Immature natural killer cell (primary cell): Measurements from ENCODE around the gene ACTR6. TPM values are rescaled to one million over a fixed set of nuclear protein-coding genes. Genes with fewer than 3 reads are reported as not detected.
"Not testable (repeated sequence)": the region's sequence is repeated elsewhere in the genome, so short reads cannot be mapped to it uniquely, and the experiment has no call there.

Experiments
- DNase-seq, 3 donors: peaks; one replicate each; pipeline ENCODE4 v3.0.0; 2022; ENCODE audit warnings: mixed read lengths in 1 of 3
- H3K27ac Mint-ChIP-seq, 6 donors: one replicate each; pipeline ENCODE4 v1.8.0; 2020; ENCODE audit warnings: mixed read lengths in 6 of 6, mild to moderate bottlenecking in 5 of 6, inconsistent platforms in 4 of 6, moderate library complexity in 3 of 6
- H3K27me3 Mint-ChIP-seq, 3 donors: one replicate each; pipeline ENCODE4 v1.8.0; 2020 to 2021; ENCODE audit warnings: low read depth in 3 of 3, mild to moderate bottlenecking in 3 of 3, mixed read lengths in 3 of 3, moderate library complexity in 3 of 3, inconsistent platforms in 1 of 3
- H3K36me3 Mint-ChIP-seq, 3 donors: one replicate each; pipeline ENCODE4 v1.8.0; 2020; ENCODE audit warnings: mixed read lengths in 3 of 3, inconsistent platforms in 2 of 3, mild to moderate bottlenecking in 2 of 3
- H3K4me1 Mint-ChIP-seq, 2 donors: one replicate each; pipeline ENCODE4 v1.8.0; 2020; ENCODE audit warnings: inconsistent platforms in 2 of 2, mild to moderate bottlenecking in 2 of 2, mixed read lengths in 2 of 2, moderate library complexity in 1 of 2
- H3K4me3 Mint-ChIP-seq, 5 donors: one replicate each; pipeline ENCODE4 v1.8.0; 2020; ENCODE audit warnings: mild to moderate bottlenecking in 5 of 5, mixed read lengths in 5 of 5, inconsistent platforms in 3 of 5, moderate library complexity in 3 of 5
- H3K9me3 Mint-ChIP-seq, 6 donors: one replicate each; pipeline ENCODE4 v1.8.0; 2020; ENCODE audit warnings: mild to moderate bottlenecking in 6 of 6, mixed read lengths in 6 of 6, inconsistent platforms in 4 of 6, moderate library complexity in 3 of 6
- polyA plus RNA-seq, 3 donors: library from polyadenylated mRNA; unstranded; fragments of 300-500 nt; fragmentation: Illumina TruSeq; gene quantifications; one replicate each; pipeline ENCODE4 v1.2.3, GENCODE V29; 2021

ACTR6 gene
- polyA plus RNA-seq, 3 donors from 2014 or later: 40.6 to 54.6 (median 41.3) TPM

GRCh38 chr12:100168562-100168961 is 32.1 kb upstream of the ACTR6 start:
- H3K27me3 Mint-ChIP-seq: peaks cover 0 to 6% (median 1%) of the 10 kb centered on the region in 3 donors
- no peaks in the 10 kb centered on the region for H3K36me3 Mint-ChIP-seq
- H3K27ac Mint-ChIP-seq: no peak overlapping the region
- peaks cover 5 to 9% of the 10 kb centered on the region in 2 donors for H3K4me1 Mint-ChIP-seq
- DNase-seq: no peak
- no peaks in the 10 kb centered on the region for H3K9me3 Mint-ChIP-seq
- no peak overlapping the region for H3K4me3 Mint-ChIP-seq

GRCh38 chr12:100169345-100169744 is 31.3 kb upstream of the ACTR6 start:
- H3K36me3 Mint-ChIP-seq: no peaks in the 10 kb centered on the region

GRCh38 chr12:100170313-100170858 is 30.2 kb upstream of the ACTR6 start:
- peaks cover 0 to 5% (median 0%) of the 10 kb centered on the region in 3 donors for H3K27me3 Mint-ChIP-seq
- H3K9me3 Mint-ChIP-seq: no peaks in the 10 kb centered on the region
- H3K4me3 Mint-ChIP-seq: no peak overlapping the region
- no peak overlapping the region for H3K27ac Mint-ChIP-seq
- no peak for DNase-seq
- H3K4me1 Mint-ChIP-seq: no peaks in the 10 kb centered on the region
- H3K36me3 Mint-ChIP-seq: peaks cover 0 to 3% (median 0%) of the 10 kb centered on the region in 3 donors

More at GRCh38 chr12:100169345-100169744, 31.3 kb upstream of the ACTR6 start:
- Mint-ChIP-seq H3K27ac (no peak overlapping the region), H3K4me1 (peaks cover 0 to under 1% of the 10 kb centered on the region in 2 donors), H3K4me3 (no peak overlapping the region), H3K9me3 (no peaks in the 10 kb centered on the region), H3K27me3 (peaks cover 0 to 6% (median 0%) of the 10 kb centered on the region in 3 donors)
- DNase-seq: no peak

GRCh38 chr12:100171248-100171647 is 29.4 kb upstream of the ACTR6 start:
- Mint-ChIP-seq H3K27me3 (peaks cover 0 to 3% (median 0%) of the 10 kb centered on the region in 3 donors), H3K4me3 (no peak overlapping the region), H3K9me3 (no peaks in the 10 kb centered on the region), H3K4me1 (no peaks in the 10 kb centered on the region), H3K27ac (no peak overlapping the region), H3K36me3 (peaks cover 0 to 3% (median 0%) of the 10 kb centered on the region in 3 donors)
- DNase-seq: no peak

- Mint-ChIP-seq H3K9me3 (no peaks in the 10 kb centered on the region), H3K4me1 (no peaks in the 10 kb centered on the region), H3K27ac (no peak overlapping the region), H3K4me3 (no peak overlapping the region), H3K36me3 (peaks cover 0 to 6% (median 5%) of the 10 kb centered on the region in 3 donors), H3K27me3 (peaks cover 0 to 3% (median 0%) of the 10 kb centered on the region in 3 donors)
- no peak for DNase-seq
Measured at GRCh38 chr12:100173111-100173510, 27.5 kb upstream of the ACTR6 start.

- H3K9me3 Mint-ChIP-seq: no peaks in the 10 kb centered on the region
- DNase-seq: no peak
- no peak overlapping the region for H3K27ac Mint-ChIP-seq
- H3K4me3 Mint-ChIP-seq: no peak overlapping the region
- H3K27me3 Mint-ChIP-seq: peaks cover 0 to 3% (median 0%) of the 10 kb centered on the region in 3 donors
- no peaks in the 10 kb centered on the region for H3K4me1 Mint-ChIP-seq
- H3K36me3 Mint-ChIP-seq: peaks cover 0 to 10% (median 10%) of the 10 kb centered on the region in 3 donors
Measured at GRCh38 chr12:100174495-100174894, 26.1 kb upstream of the ACTR6 start.

- H3K36me3 Mint-ChIP-seq: peaks cover 0 to 14% (median 13%) of the 10 kb centered on the region in 3 donors
- not testable (repeated sequence) for H3K27me3 Mint-ChIP-seq, H3K4me1 Mint-ChIP-seq, DNase-seq, H3K27ac Mint-ChIP-seq, H3K9me3 Mint-ChIP-seq, H3K4me3 Mint-ChIP-seq
Measured at GRCh38 chr12:100176493-100176892, 24.1 kb upstream of the ACTR6 start.

- no peak for DNase-seq
- no peaks in the 10 kb centered on the region for H3K4me1 Mint-ChIP-seq
- no peak overlapping the region for H3K27ac Mint-ChIP-seq
- H3K36me3 Mint-ChIP-seq: peaks cover 0 to 18% (median 13%) of the 10 kb centered on the region in 3 donors
- H3K27me3 Mint-ChIP-seq: no peaks in the 10 kb centered on the region
- no peak overlapping the region for H3K4me3 Mint-ChIP-seq
- H3K9me3 Mint-ChIP-seq: no peaks in the 10 kb centered on the region
Measured at GRCh38 chr12:100179252-100179651, 21.4 kb upstream of the ACTR6 start.

- Mint-ChIP-seq H3K9me3 (no peaks in the 10 kb centered on the region), H3K4me1 (no peaks in the 10 kb centered on the region), H3K36me3 (peaks cover 0 to 7% (median 6%) of the 10 kb centered on the region in 3 donors), H3K27ac (no peak overlapping the region), H3K27me3 (no peaks in the 10 kb centered on the region), H3K4me3 (no peak overlapping the region)
- DNase-seq: no peak
Measured at GRCh38 chr12:100184549-100185145, 16.0 kb upstream of the ACTR6 start.

DNA sequence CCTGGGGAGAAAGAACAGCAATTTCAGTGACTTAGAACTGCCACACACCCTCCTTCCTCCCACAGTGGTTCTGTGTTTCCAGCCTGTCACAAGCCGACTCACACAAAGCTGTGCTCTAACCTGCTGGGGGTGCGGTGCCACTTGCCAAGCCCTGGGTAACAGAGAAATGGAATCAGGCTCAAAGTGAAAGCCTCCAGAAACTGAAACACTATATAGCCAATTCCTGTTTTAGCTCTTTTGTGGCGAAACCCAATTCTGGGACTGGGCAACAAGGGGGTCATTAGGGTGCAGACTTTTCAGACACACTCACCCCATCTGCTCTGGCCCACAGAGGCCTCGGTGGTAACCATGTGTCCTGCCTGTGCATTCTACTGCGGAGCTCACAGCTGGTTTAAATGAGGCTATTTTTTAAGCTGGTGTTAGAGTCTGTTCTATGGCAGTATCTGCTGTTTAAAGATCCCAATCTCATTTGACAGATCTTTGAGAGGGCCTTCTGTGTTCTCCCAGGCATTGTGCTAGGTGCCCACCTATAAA is 15.2 kb upstream of the ACTR6 start:
- no peak for DNase-seq
- Mint-ChIP-seq H3K4me3 (no peak overlapping the region), H3K27ac (peak overlapping the region in 1 of 6 donors; percentile 9), H3K27me3 (no peaks in the 10 kb centered on the region), H3K9me3 (no peaks in the 10 kb centered on the region), H3K4me1 (no peaks in the 10 kb centered on the region), H3K36me3 (peaks cover 0 to 7% (median 6%) of the 10 kb centered on the region in 3 donors)

- H3K9me3 Mint-ChIP-seq: no peaks in the 10 kb centered on the region
- no peaks in the 10 kb centered on the region for H3K4me1 Mint-ChIP-seq
Measured at GRCh38 chr12:100186071-100186470, 14.5 kb upstream of the ACTR6 start.

DNA sequence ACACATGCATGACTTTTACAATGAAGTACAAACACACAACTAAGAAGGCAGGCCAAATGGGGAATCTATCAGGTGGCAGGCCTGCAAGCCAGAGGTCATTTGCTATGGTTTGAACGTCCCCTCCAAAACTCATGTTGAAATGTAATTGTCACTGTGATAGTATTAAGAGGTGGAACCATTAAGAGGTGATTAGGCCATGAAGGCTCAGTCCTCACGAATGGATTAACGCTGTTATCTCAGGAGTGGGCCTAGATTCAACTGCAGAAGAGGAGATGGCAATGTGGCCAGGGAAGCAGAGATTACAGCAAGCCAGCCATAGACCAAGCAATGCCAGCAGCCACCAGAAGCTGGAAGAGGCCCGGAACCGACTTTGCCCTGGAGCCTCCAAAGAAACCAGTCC is 13.5 kb upstream of the ACTR6 start:
- H3K4me3 Mint-ChIP-seq: no peak overlapping the region
- DNase-seq: no peak

More at GRCh38 chr12:100186071-100186470, 14.5 kb upstream of the ACTR6 start:
- Mint-ChIP-seq H3K27ac (no peak overlapping the region), H3K27me3 (no peaks in the 10 kb centered on the region), H3K36me3 (peaks cover 0 to 4% (median 3%) of the 10 kb centered on the region in 3 donors), H3K4me3 (no peak overlapping the region)
- DNase-seq: no peak

GRCh38 chr12:100187857-100188519 is 12.6 kb upstream of the ACTR6 start:
- Mint-ChIP-seq H3K27me3 (no peaks in the 10 kb centered on the region), H3K9me3 (no peaks in the 10 kb centered on the region), H3K4me1 (no peaks in the 10 kb centered on the region), H3K36me3 (peaks cover 0 to 3% (median under 1%) of the 10 kb centered on the region in 3 donors), H3K27ac (no peak overlapping the region), H3K4me3 (no peak overlapping the region)
- DNase-seq: no peak

More for the DNA sequence above, 13.5 kb upstream of the ACTR6 start:
- Mint-ChIP-seq H3K27me3 (no peaks in the 10 kb centered on the region), H3K36me3 (peaks cover 0 to 4% (median 3%) of the 10 kb centered on the region in 3 donors), H3K27ac (no peak overlapping the region), H3K9me3 (no peaks in the 10 kb centered on the region), H3K4me1 (no peaks in the 10 kb centered on the region)
